GM13976 (cell line): ENCODE results near the gene DGKZ.
"Not testable (repeated sequence)": the region's sequence is repeated elsewhere in the genome, so short reads cannot be mapped to it uniquely, and the experiment has no call there.

Experiments used
- DNase-seq: peaks from one replicate; pipeline ENCODE4 v3.0.0; 2012; ENCODE audit warnings: low spot score
- in situ Hi-C: fragments of 300-500 bp; cut with MboI; formaldehyde crosslinking; loops from one replicate; pipeline ENCODE4 v1.12.0; 2022; ENCODE audit warnings: low sequenced_read_pairs, mixed read lengths, inconsistent platforms; ENCODE audit not compliant: unreplicated experiment
- TF ChIP-seq, protein P1 (sequence below): IDR thresholded peaks from 2 replicates; pipeline ENCODE4 v1.5.1; 2012; ENCODE audit warnings: borderline replicate concordance, mild to moderate bottlenecking; ENCODE audit not compliant: insufficient read depth; ENCODE audit errors: extremely low read depth, missing control alignments, control extremely low read depth

DGKZ gene

DNA sequence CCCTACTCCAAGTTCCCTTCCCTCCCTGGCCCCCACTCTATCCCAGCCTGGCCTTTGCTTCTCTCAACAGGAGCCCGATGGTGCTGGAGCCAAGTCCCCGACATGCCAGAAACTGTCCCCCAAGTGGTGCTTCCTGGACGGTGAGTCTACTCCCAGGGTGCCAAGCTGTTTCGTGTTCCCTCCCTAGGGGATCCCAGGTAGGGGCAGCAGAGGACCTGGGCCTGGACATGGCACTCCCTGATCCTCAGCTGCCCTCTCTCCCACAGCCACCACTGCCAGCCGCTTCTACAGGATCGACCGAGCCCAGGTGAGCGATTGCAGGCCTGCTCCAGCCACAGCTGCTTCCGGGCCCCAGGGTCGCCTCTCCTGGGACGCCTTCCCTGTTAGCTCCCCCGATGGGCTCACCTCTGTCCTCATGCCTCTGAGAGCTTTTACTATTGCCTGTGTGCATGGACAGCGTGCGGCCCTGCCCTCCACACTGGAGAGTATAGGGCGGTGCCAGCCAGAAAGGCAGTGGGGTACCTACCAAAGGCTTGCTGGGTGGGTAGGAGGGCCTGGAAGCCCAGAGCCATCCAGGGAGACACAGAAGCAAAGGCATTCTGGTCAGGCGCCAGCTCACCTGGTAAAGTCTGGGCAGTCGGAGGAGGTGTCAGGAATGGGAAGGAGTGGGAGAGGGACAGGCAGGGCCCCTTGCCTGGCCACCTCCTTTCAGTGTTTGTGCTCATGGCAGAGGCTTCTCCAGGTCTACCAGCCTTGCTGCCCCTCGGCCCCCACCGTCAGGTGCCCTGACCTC lies 29.2 kb downstream of the DGKZ start:
- DNase-seq: no peak
- in situ Hi-C loops: no loop called here
- TF ChIP-seq, protein P1, sequence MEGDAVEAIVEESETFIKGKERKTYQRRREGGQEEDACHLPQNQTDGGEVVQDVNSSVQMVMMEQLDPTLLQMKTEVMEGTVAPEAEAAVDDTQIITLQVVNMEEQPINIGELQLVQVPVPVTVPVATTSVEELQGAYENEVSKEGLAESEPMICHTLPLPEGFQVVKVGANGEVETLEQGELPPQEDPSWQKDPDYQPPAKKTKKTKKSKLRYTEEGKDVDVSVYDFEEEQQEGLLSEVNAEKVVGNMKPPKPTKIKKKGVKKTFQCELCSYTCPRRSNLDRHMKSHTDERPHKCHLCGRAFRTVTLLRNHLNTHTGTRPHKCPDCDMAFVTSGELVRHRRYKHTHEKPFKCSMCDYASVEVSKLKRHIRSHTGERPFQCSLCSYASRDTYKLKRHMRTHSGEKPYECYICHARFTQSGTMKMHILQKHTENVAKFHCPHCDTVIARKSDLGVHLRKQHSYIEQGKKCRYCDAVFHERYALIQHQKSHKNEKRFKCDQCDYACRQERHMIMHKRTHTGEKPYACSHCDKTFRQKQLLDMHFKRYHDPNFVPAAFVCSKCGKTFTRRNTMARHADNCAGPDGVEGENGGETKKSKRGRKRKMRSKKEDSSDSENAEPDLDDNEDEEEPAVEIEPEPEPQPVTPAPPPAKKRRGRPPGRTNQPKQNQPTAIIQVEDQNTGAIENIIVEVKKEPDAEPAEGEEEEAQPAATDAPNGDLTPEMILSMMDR: no peak

DNA sequence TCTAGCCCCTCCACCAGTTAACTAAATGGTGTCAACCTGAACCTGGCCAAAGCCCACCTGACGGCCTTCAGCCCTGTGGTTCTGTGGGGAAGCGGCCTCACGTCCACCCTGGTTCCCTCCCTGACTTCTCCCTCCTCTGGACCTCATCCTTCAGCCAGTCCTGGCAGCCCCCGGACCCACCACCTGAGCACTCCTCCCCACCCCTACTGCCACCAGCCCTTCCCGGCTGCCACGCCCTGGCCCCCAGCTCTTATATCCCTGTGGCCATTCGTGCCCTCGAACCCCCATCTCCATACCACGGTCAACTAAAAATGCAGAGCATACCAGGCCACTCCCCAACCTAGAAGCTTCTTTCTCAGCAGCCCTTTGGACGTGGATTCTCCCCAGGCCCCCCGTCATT lies 30.0 kb downstream of the DGKZ start:
- TF ChIP-seq, protein P1: no peak
- in situ Hi-C loops: no loop called here

DNA sequence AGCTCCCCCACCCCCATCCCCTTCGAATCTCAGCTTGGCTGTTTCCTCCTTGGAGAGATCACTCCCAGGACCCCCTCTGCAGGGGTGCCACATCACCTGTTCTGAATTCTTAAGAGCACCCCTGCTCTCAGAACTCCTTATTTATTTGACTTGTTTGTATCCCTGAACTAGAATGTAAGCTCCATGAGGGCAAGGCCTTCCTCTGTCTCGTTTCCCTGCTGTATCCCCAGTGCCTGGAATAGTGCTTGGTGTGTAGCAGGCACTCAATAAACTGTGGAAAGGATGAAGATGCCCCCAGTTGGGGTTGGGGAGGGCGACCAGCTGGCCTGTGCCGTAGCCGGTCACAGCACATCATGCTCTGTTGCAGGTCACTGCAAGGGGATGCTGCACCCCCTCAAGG lies 30.6 kb downstream of the DGKZ start:
- TF ChIP-seq, protein P1: no peak
- in situ Hi-C loops: no loop called here
- DNase-seq: no peak

More for the DNA sequence above, 30.0 kb downstream of the DGKZ start:
- no peak for DNase-seq

DNA sequence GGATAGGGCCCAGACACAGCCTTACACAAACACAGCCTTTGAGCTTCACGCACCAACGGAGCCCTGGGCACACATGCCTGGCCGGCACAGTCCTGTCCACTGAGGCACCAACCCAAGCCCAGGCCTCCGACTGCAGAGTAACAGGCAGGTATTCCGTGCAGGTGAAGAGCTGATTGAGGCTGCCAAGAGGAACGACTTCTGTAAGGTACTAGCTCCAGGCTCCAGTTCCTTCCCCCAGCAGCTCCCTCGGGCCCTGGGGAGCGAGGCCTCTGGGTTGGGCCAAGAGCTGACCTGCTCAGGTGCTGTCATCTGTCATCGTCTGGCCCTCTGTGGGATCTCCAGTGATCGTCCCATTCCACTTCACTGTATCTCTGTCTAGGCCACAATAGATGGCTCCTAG lies 31.0 kb downstream of the DGKZ start:
- DNase-seq: no peak
- in situ Hi-C loops: no loop called here
- TF ChIP-seq, protein P1: no peak

DNA sequence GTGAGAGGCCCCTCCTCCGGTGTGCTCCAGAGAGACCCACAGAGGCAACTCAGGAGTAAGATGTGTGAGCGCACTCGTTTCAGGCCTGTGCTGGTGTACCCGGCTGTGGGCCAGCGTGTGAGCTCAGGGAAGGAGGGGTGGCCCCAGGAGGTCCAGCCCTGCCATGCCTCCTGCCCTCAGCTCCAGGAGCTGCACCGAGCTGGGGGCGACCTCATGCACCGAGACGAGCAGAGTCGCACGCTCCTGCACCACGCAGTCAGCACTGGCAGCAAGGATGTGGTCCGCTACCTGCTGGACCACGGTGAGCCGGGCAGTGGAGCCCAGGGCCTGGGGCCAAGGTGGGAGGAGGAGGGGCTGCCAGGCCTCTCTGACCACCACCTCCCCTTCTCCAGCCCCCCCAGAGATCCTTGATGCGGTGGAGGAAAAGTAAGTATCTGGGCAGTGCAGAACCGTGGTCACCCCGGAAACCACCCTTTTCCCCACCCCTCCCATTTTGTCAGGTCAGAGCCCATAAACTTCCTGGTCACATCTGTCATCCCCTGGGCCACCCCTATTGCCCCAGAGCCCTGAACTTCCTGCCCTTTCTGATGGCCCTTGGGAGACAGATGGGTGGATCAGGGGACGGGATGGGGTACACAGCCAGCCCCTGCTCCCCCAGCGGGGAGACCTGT lies 31.7 kb downstream of the DGKZ start:
- in situ Hi-C loops: no loop called here
- no peak for DNase-seq
- TF ChIP-seq, protein P1: no peak

DNA sequence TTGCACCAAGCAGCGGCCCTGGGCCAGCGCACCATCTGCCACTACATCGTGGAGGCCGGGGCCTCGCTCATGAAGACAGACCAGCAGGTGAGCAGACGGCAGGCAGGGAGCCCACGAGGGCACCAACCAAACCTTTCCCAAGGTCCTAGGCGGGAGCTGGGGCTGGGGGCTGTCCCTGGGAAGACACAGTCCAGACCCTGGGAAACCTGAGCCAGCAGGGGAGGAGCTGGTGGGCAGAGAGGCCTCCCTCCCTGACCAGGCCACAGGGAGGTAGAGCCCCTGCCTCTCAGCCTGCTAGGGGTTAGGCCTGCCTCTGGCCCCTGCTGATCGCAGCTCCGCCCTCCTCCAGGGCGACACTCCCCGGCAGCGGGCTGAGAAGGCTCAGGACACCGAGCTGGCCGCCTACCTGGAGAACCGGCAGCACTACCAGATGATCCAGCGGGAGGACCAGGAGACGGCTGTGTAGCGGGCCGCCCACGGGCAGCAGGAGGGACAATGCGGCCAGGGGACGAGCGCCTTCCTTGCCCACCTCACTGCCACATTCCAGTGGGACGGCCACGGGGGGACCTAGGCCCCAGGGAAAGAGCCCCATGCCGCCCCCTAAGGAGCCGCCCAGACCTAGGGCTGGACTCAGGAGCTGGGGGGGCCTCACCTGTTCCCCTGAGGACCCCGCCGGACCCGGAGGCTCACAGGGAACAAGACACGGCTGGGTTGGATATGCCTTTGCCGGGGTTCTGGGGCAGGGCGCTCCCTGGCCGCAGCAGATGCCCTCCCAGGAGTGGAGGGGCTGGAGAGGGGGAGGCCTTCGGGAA lies 32.4 kb downstream of the DGKZ start:
- in situ Hi-C loops, DNase-seq: not testable (repeated sequence)
